Neural cell (in vitro differentiated cells): ENCODE data around the gene ASS1.

Source experiments
- CTCF ChIP-seq: fragments of 450-650 bp; IDR thresholded peaks from 2 replicates; pipeline ENCODE4 v1.5.1; 2014; ENCODE audit warnings: antibody characterized with exemption, mild to moderate bottlenecking, moderate library complexity; ENCODE audit not compliant: poor library complexity, severe bottlenecking
- POLR2AphosphoS5 ChIP-seq: IDR thresholded peaks from 2 replicates; pipeline ENCODE4 v1.6.1; 2012
- RAD21 ChIP-seq: fragments of 450-650 bp; conservative IDR thresholded peaks from 2 replicates; pipeline ENCODE4 v1.6.1; 2014; ENCODE audit warnings: antibody characterized with exemption, mild to moderate bottlenecking, moderate library complexity

GRCh38 chr9:130465383-130466096 is 20.8 kb downstream of the ASS1 start:
- TF ChIP-seq POLR2AphosphoS5 (no peak), CTCF (no peak), RAD21 (no peak)
